ENCODE data around the gene EPB41L3.

EPB41L3 gene

GRCh38 chr18:5541644-5542043, 2.2 kb downstream of the EPB41L3 start:
- no peak overlapping the region for H3K4me3 ChIP-seq (replicated peaks; ENCODE audit: low read depth, low read length)
- no peak for DNase-seq (ENCODE audit: extremely low read depth, insufficient read length)

GRCh38 chr18:5539391-5539790, 4.4 kb downstream of the EPB41L3 start:
- TF ChIP-seq CTCF (IDR thresholded peaks at IDR 0.05; ENCODE audit: insufficient read depth, low read length, poor library complexity, severe bottlenecking): no peak
- no peak overlapping the region for H3K4me3 ChIP-seq (replicated peaks; ENCODE audit: low read depth, low read length)
- no peaks in the 10 kb centered on the region; the same call in 1 of the 2 replicates for H3K27me3 ChIP-seq (replicated peaks; ENCODE audit: control insufficient read depth, insufficient read depth, low read length)
- DNase-seq (ENCODE audit: extremely low read depth, insufficient read length): no peak
- no peaks in the 10 kb centered on the region for H3K36me3 ChIP-seq (ENCODE audit: control insufficient read depth, insufficient read depth, low read length)

More at GRCh38 chr18:5541644-5542043, 2.2 kb downstream of the EPB41L3 start:
- TF ChIP-seq CTCF (IDR thresholded peaks at IDR 0.05; ENCODE audit: insufficient read depth, low read length, poor library complexity, severe bottlenecking): no peak
- Histone ChIP-seq H3K36me3 (ENCODE audit: control insufficient read depth, insufficient read depth, low read length) (no peaks in the 10 kb centered on the region), H3K27me3 (replicated peaks; ENCODE audit: control insufficient read depth, insufficient read depth, low read length) (no peaks in the 10 kb centered on the region)

- no peak for DNase-seq (ENCODE audit: extremely low read depth, insufficient read length)
- Histone ChIP-seq H3K4me3 (replicated peaks; ENCODE audit: low read depth, low read length) (no peak overlapping the region), H3K36me3 (ENCODE audit: control insufficient read depth, insufficient read depth, low read length) (no peaks in the 10 kb centered on the region), H3K27me3 (replicated peaks; ENCODE audit: control insufficient read depth, insufficient read depth, low read length) (no peaks in the 10 kb centered on the region; the same call in 1 of the 2 replicates)
- no peak for TF ChIP-seq CTCF (IDR thresholded peaks at IDR 0.05; ENCODE audit: insufficient read depth, low read length, poor library complexity, severe bottlenecking)
These were observed 5.3 kb downstream of the EPB41L3 start for GRCh38 chr18:5538544-5538943.

- no peaks in the 10 kb centered on the region for H3K36me3 ChIP-seq (ENCODE audit: control insufficient read depth, insufficient read depth, low read length)
- no peaks in the 10 kb centered on the region; the same call in 1 of the 2 replicates for H3K27me3 ChIP-seq (replicated peaks; ENCODE audit: control insufficient read depth, insufficient read depth, low read length)
- DNase-seq (ENCODE audit: extremely low read depth, insufficient read length): no peak
- no peak overlapping the region for H3K4me3 ChIP-seq (replicated peaks; ENCODE audit: low read depth, low read length)
- TF ChIP-seq CTCF (IDR thresholded peaks at IDR 0.05; ENCODE audit: insufficient read depth, low read length, poor library complexity, severe bottlenecking): no peak
These were observed 5.9 kb downstream of the EPB41L3 start for GRCh38 chr18:5537860-5538259.

- Histone ChIP-seq H3K36me3 (ENCODE audit: control insufficient read depth, insufficient read depth, low read length) (no peaks in the 10 kb centered on the region), H3K4me3 (replicated peaks; ENCODE audit: low read depth, low read length) (no peak overlapping the region), H3K27me3 (replicated peaks; ENCODE audit: control insufficient read depth, insufficient read depth, low read length) (no peaks in the 10 kb centered on the region; the same call in 1 of the 2 replicates)
- no peak for DNase-seq (ENCODE audit: extremely low read depth, insufficient read length)
- TF ChIP-seq CTCF (IDR thresholded peaks at IDR 0.05; ENCODE audit: insufficient read depth, low read length, poor library complexity, severe bottlenecking): no peak
These were observed 9.0 kb downstream of the EPB41L3 start for GRCh38 chr18:5534845-5535244.

- no peak for TF ChIP-seq CTCF (IDR thresholded peaks at IDR 0.05; ENCODE audit: insufficient read depth, low read length, poor library complexity, severe bottlenecking)
- Histone ChIP-seq H3K27me3 (replicated peaks; ENCODE audit: control insufficient read depth, insufficient read depth, low read length) (no peaks in the 10 kb centered on the region; the same call in 1 of the 2 replicates), H3K36me3 (ENCODE audit: control insufficient read depth, insufficient read depth, low read length) (no peaks in the 10 kb centered on the region), H3K4me3 (replicated peaks; ENCODE audit: low read depth, low read length) (no peak overlapping the region)
- no peak for DNase-seq (ENCODE audit: extremely low read depth, insufficient read length)
These were observed 11.7 kb downstream of the EPB41L3 start for GRCh38 chr18:5532066-5532465.

Measured in GM06990 (cell line).